SH-SY5Y (cell line): ENCODE data around the gene SNED1.

Experiments used
- GATA2 ChIP-seq: IDR thresholded peaks from 2 replicates; pipeline ENCODE4 v1.6.1; 2011; ENCODE audit warnings: mild to moderate bottlenecking, low read depth, low read length
- GATA3 ChIP-seq: IDR thresholded peaks from 2 replicates; pipeline ENCODE4 v1.6.1; 2011; ENCODE audit warnings: low read depth, mild to moderate bottlenecking, low read length, moderate library complexity

DNA sequence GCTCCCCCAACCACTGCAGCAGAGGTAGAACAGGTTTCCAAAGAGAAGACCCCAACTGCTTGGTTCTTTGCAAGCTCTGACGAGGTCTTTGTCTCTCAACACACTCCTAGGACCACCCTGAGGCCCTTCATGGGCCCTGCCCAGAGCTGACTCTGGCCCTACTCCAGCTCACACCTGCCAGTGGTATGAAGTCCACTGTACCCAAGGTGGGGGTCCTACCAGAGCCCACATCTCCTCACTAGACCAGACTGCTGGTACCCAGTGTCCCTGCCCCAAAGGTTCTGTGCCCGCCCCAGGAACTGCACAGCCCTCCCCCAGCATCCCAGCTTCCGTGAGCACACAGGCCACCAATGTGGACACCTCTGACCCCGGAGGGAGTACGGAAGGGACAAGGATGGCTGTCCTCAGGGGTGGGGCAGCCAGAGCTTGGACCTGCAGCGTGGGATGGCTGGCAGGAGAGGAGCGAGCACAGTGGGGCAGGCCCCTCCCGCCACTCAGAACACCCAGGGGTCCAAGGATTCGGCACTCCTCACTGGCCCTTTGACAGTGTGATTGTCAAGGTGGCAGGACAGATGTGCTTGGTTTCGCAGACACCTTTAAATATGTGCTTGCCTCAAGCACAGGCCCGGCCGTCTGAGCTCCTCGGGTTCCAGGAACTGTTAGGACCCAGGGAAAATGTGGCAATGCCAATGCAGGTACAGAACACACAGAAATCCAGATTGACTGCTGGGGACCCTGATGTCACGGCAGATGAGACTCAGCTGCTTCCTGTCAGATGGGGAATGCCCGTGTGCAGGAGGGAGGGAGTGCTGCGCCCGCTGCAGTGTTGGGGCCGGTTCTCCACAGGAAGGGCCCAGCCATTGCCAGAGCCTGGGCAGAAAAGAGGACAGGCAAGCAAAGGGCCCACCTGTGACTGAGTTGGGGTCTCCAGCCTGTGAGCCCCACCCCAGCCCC is 52.5 kb downstream of the SNED1 start:
- TF ChIP-seq GATA2 (no peak), GATA3 (no peak)
